Chondrocyte (in vitro differentiated cells): ENCODE data around the gene CTNND2. TPM values are rescaled to one million over a fixed set of nuclear protein-coding genes. Genes with fewer than 3 reads are reported as not detected.
A peak's percentile ranks its signal among the peaks of the same experiment; 100 is the strongest.

Experiments used
- DNase-seq: peaks from one replicate; pipeline ENCODE4 v3.0.0; 2021; ENCODE audit warnings: mixed read lengths, low spot score
- H3K27ac Mint-ChIP-seq: one replicate; pipeline ENCODE4 v1.8.0; 2021; ENCODE audit warnings: mild to moderate bottlenecking, moderate library complexity, mixed read lengths; ENCODE audit not compliant: unreplicated experiment
- H3K27me3 Mint-ChIP-seq: 2 replicates; pipeline ENCODE4 v1.8.0; 2021; ENCODE audit warnings: low read depth, mixed read lengths
- H3K36me3 Mint-ChIP-seq: 2 replicates; pipeline ENCODE4 v1.8.0; 2021; ENCODE audit warnings: low read depth, mixed read lengths
- H3K4me1 Mint-ChIP-seq: 2 replicates; pipeline ENCODE4 v1.8.0; 2021; ENCODE audit warnings: low read depth, mild to moderate bottlenecking, mixed read lengths
- H3K4me3 Mint-ChIP-seq: one replicate; pipeline ENCODE4 v1.8.0; 2021; ENCODE audit warnings: mild to moderate bottlenecking, moderate library complexity, mixed read lengths; ENCODE audit not compliant: unreplicated experiment
- H3K9me3 Mint-ChIP-seq: 2 replicates; pipeline ENCODE4 v1.8.0; 2021; ENCODE audit warnings: low read depth, mixed read lengths
- total RNA-seq: library from RNA; stranded (reverse); gene quantifications from 3 replicates; pipeline ENCODE4 v1.2.1, GENCODE V29; 2021
- TF ChIP-seq, protein P1 (sequence below): fragments of 200-600 bp; sonication (generic); IDR thresholded peaks from 2 replicates; pipeline ENCODE4 v1.5.0; 2021; ENCODE audit warnings: antibody characterized with exemption, mild to moderate bottlenecking, moderate library complexity

Gene CTNND2
- total RNA-seq, 1 donor from 2014 or later = 2.1 TPM

DNA sequence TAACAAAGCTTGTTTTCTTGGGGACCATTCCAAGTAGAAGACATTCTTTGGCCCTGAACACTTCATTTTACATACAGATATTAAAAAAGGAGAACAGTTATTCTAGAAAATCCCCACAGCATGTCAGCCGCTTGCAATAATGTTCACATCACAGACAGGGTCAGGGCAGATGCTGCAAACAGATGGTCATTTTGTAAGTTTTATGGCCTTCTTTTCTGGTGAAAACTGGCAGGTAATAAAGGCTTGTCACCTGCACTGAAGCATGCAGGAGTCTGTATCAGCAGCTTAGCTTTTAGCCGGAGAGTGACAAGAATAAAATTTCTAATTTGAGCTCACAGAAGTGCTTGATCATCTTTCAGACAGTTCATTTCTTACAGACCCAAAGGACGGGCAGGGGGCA, 922.3 kb downstream of the CTNND2 start:
- peaks cover 9% of the 10 kb centered on the region for H3K27me3 Mint-ChIP-seq
- no peaks in the 10 kb centered on the region for H3K36me3 Mint-ChIP-seq
- no peak for DNase-seq
- no peak overlapping the region for H3K27ac Mint-ChIP-seq
- H3K9me3 Mint-ChIP-seq = no peaks in the 10 kb centered on the region
- H3K4me1 Mint-ChIP-seq = peaks cover 11% of the 10 kb centered on the region
- TF ChIP-seq, protein P1, sequence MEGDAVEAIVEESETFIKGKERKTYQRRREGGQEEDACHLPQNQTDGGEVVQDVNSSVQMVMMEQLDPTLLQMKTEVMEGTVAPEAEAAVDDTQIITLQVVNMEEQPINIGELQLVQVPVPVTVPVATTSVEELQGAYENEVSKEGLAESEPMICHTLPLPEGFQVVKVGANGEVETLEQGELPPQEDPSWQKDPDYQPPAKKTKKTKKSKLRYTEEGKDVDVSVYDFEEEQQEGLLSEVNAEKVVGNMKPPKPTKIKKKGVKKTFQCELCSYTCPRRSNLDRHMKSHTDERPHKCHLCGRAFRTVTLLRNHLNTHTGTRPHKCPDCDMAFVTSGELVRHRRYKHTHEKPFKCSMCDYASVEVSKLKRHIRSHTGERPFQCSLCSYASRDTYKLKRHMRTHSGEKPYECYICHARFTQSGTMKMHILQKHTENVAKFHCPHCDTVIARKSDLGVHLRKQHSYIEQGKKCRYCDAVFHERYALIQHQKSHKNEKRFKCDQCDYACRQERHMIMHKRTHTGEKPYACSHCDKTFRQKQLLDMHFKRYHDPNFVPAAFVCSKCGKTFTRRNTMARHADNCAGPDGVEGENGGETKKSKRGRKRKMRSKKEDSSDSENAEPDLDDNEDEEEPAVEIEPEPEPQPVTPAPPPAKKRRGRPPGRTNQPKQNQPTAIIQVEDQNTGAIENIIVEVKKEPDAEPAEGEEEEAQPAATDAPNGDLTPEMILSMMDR = no peak
- no peak overlapping the region for H3K4me3 Mint-ChIP-seq

DNA sequence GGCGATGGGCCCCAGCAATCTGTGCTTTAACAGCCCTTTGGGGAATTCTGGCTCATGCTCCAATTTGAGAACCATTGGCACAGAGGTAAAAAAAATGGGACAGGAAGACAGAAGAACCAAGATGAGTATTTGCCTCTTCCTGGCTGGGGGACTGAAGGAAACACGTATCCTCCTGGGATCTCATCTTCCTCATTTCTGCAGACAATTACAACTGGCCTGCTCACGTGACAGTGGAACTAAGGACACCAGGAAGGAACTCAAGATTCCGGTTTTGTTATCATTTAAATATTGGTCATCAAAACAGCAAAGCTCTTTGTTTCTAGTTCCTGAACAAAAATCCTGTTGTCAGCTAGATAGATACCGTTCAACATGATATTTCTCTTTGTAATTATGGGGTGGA, 927.2 kb downstream of the CTNND2 start:
- no peak overlapping the region for H3K27ac Mint-ChIP-seq
- H3K4me1 Mint-ChIP-seq = peaks cover 15% of the 10 kb centered on the region
- peaks cover 4% of the 10 kb centered on the region for H3K27me3 Mint-ChIP-seq
- no peaks in the 10 kb centered on the region for H3K36me3 Mint-ChIP-seq
- no peaks in the 10 kb centered on the region for H3K9me3 Mint-ChIP-seq
- no peak overlapping the region for H3K4me3 Mint-ChIP-seq
- DNase-seq = no peak
- TF ChIP-seq, protein P1 = no peak

- Mint-ChIP-seq H3K9me3 (no peaks in the 10 kb centered on the region), H3K27ac (peak overlapping the region; percentile 39)
Measured at GRCh38 chr5:10975945-10976344, 928.3 kb downstream of the CTNND2 start.

DNA sequence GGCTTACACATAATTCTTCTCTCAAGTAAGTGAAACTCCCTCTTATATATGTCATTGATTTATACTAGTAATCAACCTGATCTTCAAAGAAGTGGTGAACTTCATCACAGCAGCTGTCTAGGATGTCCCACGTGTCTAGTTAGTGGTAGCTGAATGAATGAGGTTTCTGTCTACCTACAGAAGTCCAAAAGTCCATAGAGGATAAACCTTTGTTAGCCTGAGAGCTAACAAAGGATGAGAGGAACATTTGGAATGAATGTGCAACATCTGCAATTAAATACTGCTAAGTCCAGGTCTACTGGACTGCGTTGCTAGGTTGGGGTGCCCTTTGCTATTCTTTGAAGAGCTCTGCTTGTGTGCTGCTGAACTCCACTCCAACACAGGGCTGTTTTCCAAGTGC, 929.4 kb downstream of the CTNND2 start:
- Mint-ChIP-seq H3K27ac (no peak overlapping the region), H3K4me1 (peaks cover 6% of the 10 kb centered on the region), H3K9me3 (no peaks in the 10 kb centered on the region), H3K36me3 (no peaks in the 10 kb centered on the region), H3K4me3 (no peak overlapping the region), H3K27me3 (peaks cover 9% of the 10 kb centered on the region)
- no peak for DNase-seq
- TF ChIP-seq, protein P1 = no peak

More at GRCh38 chr5:10975945-10976344, 928.3 kb downstream of the CTNND2 start:
- no peak for DNase-seq
- no peaks in the 10 kb centered on the region for H3K36me3 Mint-ChIP-seq
- TF ChIP-seq, protein P1 = no peak
- H3K4me3 Mint-ChIP-seq = no peak overlapping the region
- H3K4me1 Mint-ChIP-seq = peaks cover 6% of the 10 kb centered on the region
- peaks cover 6% of the 10 kb centered on the region for H3K27me3 Mint-ChIP-seq

DNA sequence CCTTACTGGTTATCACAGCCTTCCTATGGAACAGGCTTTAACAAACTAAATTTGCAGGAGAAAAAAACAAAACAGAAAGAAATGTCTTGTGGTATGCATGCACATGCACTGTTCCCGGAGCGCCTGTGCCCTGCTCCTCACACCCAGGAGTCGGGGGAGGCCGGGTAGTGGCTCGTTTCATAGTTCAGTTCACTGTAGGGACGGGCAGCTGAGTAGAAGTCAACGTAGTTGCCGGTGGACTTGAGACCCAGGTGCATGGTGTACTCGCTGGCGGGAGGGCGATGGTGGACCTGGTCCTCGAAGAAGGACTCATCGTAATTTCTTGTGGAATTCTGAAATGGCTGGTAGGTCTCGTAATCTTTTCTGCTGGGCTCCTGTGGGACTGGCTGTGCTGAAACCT, 930.9 kb downstream of the CTNND2 start:
- Mint-ChIP-seq H3K27ac (no peak overlapping the region), H3K4me1 (peaks cover 6% of the 10 kb centered on the region)

More for the DNA sequence above, 930.9 kb downstream of the CTNND2 start:
- Mint-ChIP-seq H3K36me3 (no peaks in the 10 kb centered on the region), H3K27me3 (peaks cover 19% of the 10 kb centered on the region), H3K4me3 (no peak overlapping the region), H3K9me3 (no peaks in the 10 kb centered on the region)
- TF ChIP-seq, protein P1 = no peak
- no peak for DNase-seq
